Lower leg skin (tissue), 4 donors: Measurements from ENCODE around the gene CBLN3. TPM values are rescaled to one million over a fixed set of nuclear protein-coding genes. Genes with fewer than 3 reads are reported as not detected.

Experiments used
- DNase-seq, 2 donors: peaks; one replicate each; pipeline ENCODE4 v3.0.0-alpha.2; 2019; ENCODE audit warnings: low spot score in 2 of 2
- H3K4me3 ChIP-seq: fragments of 200-600 bp; sonication (generic); 2 replicates; pipeline ENCODE4 v1.5.1; 2017; ENCODE audit warnings: mild to moderate bottlenecking, low read depth; ENCODE audit not compliant: poor library complexity, severe bottlenecking
- POLR2A ChIP-seq, 2 donors: fragments of 450-650 bp; IDR thresholded peaks; one replicate each; pipeline ENCODE4 v1.6.1; 2016 to 2017; ENCODE audit warnings: antibody characterized with exemption in 2 of 2, mild to moderate bottlenecking in 1 of 2, moderate library complexity in 1 of 2
- WGBS, 2 donors: methylation state at CpG; one replicate each; pipeline ENCODE4 v1.1.5; 2018; 5-methylcytosine and 5-hydroxymethylcytosine counted together
- intact Hi-C: fragments of 100-400 bp; cut with DNase I; formaldehyde crosslinking; loops from one replicate; pipeline ENCODE4 v1.15.0; 2023; ENCODE audit warnings: low total_unique reads
- total RNA-seq, 4 donors: library from RNA; depleted of rRNA; stranded (reverse); fragments of >200 nt; gene quantifications; one replicate each; pipeline ENCODE4 v1.1.0, GENCODE V29; 2016
- TF ChIP-seq, protein P1 (sequence below), 3 donors: fragments of 450-650 bp; IDR thresholded peaks; one replicate each; pipeline ENCODE4 v1.5.1; 2016; ENCODE audit warnings: antibody characterized with exemption in 3 of 3, mild to moderate bottlenecking in 3 of 3, moderate library complexity in 2 of 3

CBLN3 gene
- total RNA-seq, 4 donors from 2014 or later, result 0.76 to 1.4 (median 1.1) TPM

DNA sequence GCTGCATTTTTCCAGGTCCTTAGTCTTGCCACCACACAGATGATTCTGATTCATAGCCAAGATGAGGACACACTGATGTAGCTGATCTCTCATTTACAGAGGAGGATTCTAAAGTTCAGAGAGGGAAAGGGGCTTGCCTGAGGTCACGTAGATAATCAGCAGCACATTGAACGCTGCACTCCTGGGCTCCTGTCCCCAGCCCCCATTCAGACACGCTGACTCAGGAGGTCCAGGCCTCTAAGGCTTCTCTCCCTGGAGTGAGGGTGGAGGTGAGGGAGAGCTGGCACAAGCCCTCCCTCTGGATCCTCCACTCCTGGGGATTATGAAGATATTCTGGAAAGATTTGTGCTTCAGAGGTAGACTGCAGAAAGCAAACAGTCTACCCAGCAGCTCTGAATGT, 51.1 kb downstream of the CBLN3 start:
- no peak overlapping the region for H3K4me3 ChIP-seq
- 69 to 76% methylated on average over 3 of the region's 3 CpGs for WGBS, 2 donors
- no peak for TF ChIP-seq POLR2A (IDR thresholded peaks at IDR 0.05)
- TF ChIP-seq, protein P1, sequence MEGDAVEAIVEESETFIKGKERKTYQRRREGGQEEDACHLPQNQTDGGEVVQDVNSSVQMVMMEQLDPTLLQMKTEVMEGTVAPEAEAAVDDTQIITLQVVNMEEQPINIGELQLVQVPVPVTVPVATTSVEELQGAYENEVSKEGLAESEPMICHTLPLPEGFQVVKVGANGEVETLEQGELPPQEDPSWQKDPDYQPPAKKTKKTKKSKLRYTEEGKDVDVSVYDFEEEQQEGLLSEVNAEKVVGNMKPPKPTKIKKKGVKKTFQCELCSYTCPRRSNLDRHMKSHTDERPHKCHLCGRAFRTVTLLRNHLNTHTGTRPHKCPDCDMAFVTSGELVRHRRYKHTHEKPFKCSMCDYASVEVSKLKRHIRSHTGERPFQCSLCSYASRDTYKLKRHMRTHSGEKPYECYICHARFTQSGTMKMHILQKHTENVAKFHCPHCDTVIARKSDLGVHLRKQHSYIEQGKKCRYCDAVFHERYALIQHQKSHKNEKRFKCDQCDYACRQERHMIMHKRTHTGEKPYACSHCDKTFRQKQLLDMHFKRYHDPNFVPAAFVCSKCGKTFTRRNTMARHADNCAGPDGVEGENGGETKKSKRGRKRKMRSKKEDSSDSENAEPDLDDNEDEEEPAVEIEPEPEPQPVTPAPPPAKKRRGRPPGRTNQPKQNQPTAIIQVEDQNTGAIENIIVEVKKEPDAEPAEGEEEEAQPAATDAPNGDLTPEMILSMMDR (IDR thresholded peaks at IDR 0.05), result no peak
- DNase-seq, result no peak
- intact Hi-C loops, result no loop called here

DNA sequence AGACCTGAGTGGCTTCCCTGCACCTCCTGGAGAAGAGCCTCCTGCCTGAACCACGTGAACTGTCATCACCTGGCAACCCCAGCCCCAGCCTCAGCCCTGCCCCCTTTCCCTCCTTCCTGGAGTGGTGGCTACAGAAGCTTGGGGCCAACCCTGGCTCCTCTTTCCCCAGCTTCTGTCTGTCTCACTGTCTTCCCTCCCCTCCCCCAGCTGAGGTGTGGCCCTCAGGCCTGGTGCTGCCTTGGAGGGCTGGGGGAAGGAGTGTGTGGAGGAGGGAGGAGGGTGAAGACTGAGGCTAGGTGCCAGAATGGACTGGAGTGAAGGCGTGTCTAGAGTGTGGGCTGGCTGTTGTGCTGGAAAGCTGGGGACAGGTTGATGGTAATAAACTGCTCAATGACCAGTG, 51.8 kb downstream of the CBLN3 start:
- DNase-seq, result no peak
- no peak overlapping the region for H3K4me3 ChIP-seq
- WGBS, 2 donors, result 30 to 45% methylated on average over 2 of the region's 2 CpGs
- no peak for TF ChIP-seq POLR2A (IDR thresholded peaks at IDR 0.05)
- TF ChIP-seq, protein P1 (IDR thresholded peaks at IDR 0.05), result no peak
- intact Hi-C loops, result no loop called here

DNA sequence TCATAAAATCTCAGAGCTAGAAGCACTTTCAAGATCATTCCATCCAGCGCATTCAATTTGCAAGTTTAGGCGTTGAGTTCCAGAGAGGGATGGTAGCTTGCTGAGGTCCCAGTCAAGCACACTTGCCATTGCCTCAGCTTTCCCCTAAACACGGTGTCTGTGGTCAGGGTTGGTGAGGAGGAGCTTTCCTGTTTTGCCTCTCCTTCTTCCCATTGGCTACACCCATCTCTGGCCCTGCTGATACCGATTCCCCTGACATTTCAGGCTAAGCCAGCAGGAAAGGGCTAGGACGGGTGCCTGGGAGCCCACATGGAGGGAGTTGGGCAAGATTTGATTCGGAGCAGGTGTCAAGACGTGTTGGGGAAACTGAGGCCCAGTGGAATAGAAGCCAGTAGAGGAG, 52.3 kb downstream of the CBLN3 start:
- DNase-seq, result no peak
- 78 to 85% methylated on average over 7 of the region's 7 CpGs for WGBS, 2 donors
- TF ChIP-seq, protein P1 (IDR thresholded peaks at IDR 0.05), result no peak
- no peak for TF ChIP-seq POLR2A (IDR thresholded peaks at IDR 0.05)
- intact Hi-C loops, result no loop called here
- no peak overlapping the region for H3K4me3 ChIP-seq

Other genes starting within 250 kb of the CBLN3 start
- 10 to 100 TPM; 25.1 to 40.0 (median 32.6) TPM for gene IPO4, start 240.9 kb downstream of the CBLN3 start, total RNA-seq
- 10 to 100 TPM; 44.6 to 64.4 (median 52.9) TPM for gene TM9SF1, start 234.2 kb downstream of the CBLN3 start, total RNA-seq
- gene TSSK4, start 224.0 kb downstream of the CBLN3 start, total RNA-seq, result not detected
- 10 to 100 TPM; 50.3 to 99.6 (median 68.1) TPM for gene CHMP4A, start 216.2 kb downstream of the CBLN3 start, total RNA-seq
- gene MDP1, start 213.6 kb downstream of the CBLN3 start, total RNA-seq, result 10 to 100 TPM in 3 of 4 donors, 1 to 10 TPM in 1; 9.7 to 12.2 (median 10.7) TPM
- 100 to 1,000 TPM in 3 of 4 donors, 10 to 100 TPM in 1; 68.0 to 153 (median 107) TPM for gene NEDD8, start 197.3 kb downstream of the CBLN3 start, total RNA-seq
- 10 to 100 TPM; 39.0 to 57.2 (median 49.0) TPM for gene GMPR2, start 196.7 kb downstream of the CBLN3 start, total RNA-seq
- gene TINF2, start 187.0 kb downstream of the CBLN3 start, total RNA-seq, result 10 to 100 TPM; 52.5 to 70.9 (median 60.0) TPM
- 100 to 1,000 TPM; 160 to 283 (median 235) TPM for gene TGM1, start 166.5 kb downstream of the CBLN3 start, total RNA-seq
- gene RABGGTA, start 158.1 kb downstream of the CBLN3 start, total RNA-seq, result 10 to 100 TPM; 35.5 to 69.4 (median 44.7) TPM
- gene DHRS1, start 129.9 kb downstream of the CBLN3 start, total RNA-seq, result 100 to 1,000 TPM in 1 of 4 donors, 10 to 100 TPM in 3; 55.0 to 112 (median 90.6) TPM
- 10 to 100 TPM; 13.8 to 20.4 (median 17.6) TPM for gene NOP9, start 129.8 kb downstream of the CBLN3 start, total RNA-seq
- gene CIDEB, start 121.7 kb downstream of the CBLN3 start, total RNA-seq, result 10 to 100 TPM; 10.6 to 29.8 (median 25.1) TPM
- gene LTB4R2, start 119.5 kb downstream of the CBLN3 start, total RNA-seq, result 100 to 1,000 TPM in 3 of 4 donors, 10 to 100 TPM in 1; 88.1 to 173 (median 147) TPM
- gene LTB4R, start 118.2 kb downstream of the CBLN3 start, total RNA-seq, result 100 to 1,000 TPM in 1 of 4 donors, 10 to 100 TPM in 3; 58.9 to 118 (median 70.9) TPM
- gene ADCY4, start 94.6 kb downstream of the CBLN3 start, total RNA-seq, result 10 to 100 TPM in 3 of 4 donors, 1 to 10 TPM in 1; 6.7 to 22.8 (median 16.5) TPM
- 10 to 100 TPM in 1 of 4 donors, 1 to 10 TPM in 3; 6.3 to 18.0 (median 7.2) TPM for gene RIPK3, start 89.7 kb downstream of the CBLN3 start, total RNA-seq
- gene NFATC4, start 61.5 kb downstream of the CBLN3 start, total RNA-seq, result 10 to 100 TPM in 3 of 4 donors, 1 to 10 TPM in 1; 8.3 to 26.1 (median 14.0) TPM
- 10 to 100 TPM; 17.7 to 37.8 (median 23.5) TPM for gene NYNRIN, start 30.7 kb downstream of the CBLN3 start, total RNA-seq
- 100 to 1,000 TPM in 1 of 4 donors, 10 to 100 TPM in 3; 66.0 to 147 (median 90.6) TPM for gene KHNYN, start 286 bp upstream of the CBLN3 start, total RNA-seq
- 10 to 100 TPM; 21.0 to 39.1 (median 30.2) TPM for gene SDR39U1, start 13.1 kb upstream of the CBLN3 start, total RNA-seq
- 1 to 10 TPM in 2 of 4 donors, under 1 TPM in 1, not detected in 1; 0.63 to 2.2 (median 1.2) TPM for gene CMA1, start 78.6 kb upstream of the CBLN3 start, total RNA-seq
- 10 to 100 TPM in 1 of 4 donors, 1 to 10 TPM in 1, under 1 TPM in 2; 0.27 to 10.5 (median 1.5) TPM for gene CTSG, start 146.6 kb upstream of the CBLN3 start, total RNA-seq
- not detected for gene GZMH, start 180.0 kb upstream of the CBLN3 start, total RNA-seq
- gene GZMB, start 204.5 kb upstream of the CBLN3 start, total RNA-seq, result 1 to 10 TPM in 1 of 4 donors, under 1 TPM in 1, not detected in 2; 0.75 to 1.0 TPM